AG20443 (cell line): ENCODE results near the gene MS4A6E.
"Not testable (repeated sequence)": the region's sequence is repeated elsewhere in the genome, so short reads cannot be mapped to it uniquely, and the experiment has no call there.

ENCODE experiments used
- DNase-seq: peaks from one replicate; pipeline ENCODE4 v3.0.0; 2012; ENCODE audit warnings: low spot score, mixed read lengths

MS4A6E gene

GRCh38 chr11:60336767-60337391 is 9.8 kb downstream of the MS4A6E start:
- no peak for DNase-seq

- no peak for DNase-seq
Measured at GRCh38 chr11:60338053-60338452, 11.0 kb downstream of the MS4A6E start.

GRCh38 chr11:60339356-60339755 is 12.3 kb downstream of the MS4A6E start:
- no peak for DNase-seq

GRCh38 chr11:60343094-60343704 is 16.1 kb downstream of the MS4A6E start:
- DNase-seq: no peak

GRCh38 chr11:60344146-60344545 is 17.1 kb downstream of the MS4A6E start:
- no peak for DNase-seq

GRCh38 chr11:60345489-60345888 is 18.4 kb downstream of the MS4A6E start:
- no peak for DNase-seq

GRCh38 chr11:60347084-60347797 is 20.2 kb downstream of the MS4A6E start:
- DNase-seq: no peak

- DNase-seq: no peak
Measured at GRCh38 chr11:60348116-60348515, 21.1 kb downstream of the MS4A6E start.

- DNase-seq: no peak
Measured at GRCh38 chr11:60349990-60350389, 22.9 kb downstream of the MS4A6E start.

GRCh38 chr11:60357771-60358170 is 30.7 kb downstream of the MS4A6E start:
- no peak for DNase-seq

- no peak for DNase-seq
Measured at GRCh38 chr11:60360621-60361020, 33.6 kb downstream of the MS4A6E start.

GRCh38 chr11:60362241-60362640 is 35.2 kb downstream of the MS4A6E start:
- no peak for DNase-seq

- peak; percentile 67 for DNase-seq
Measured at GRCh38 chr11:60363542-60364470, 36.8 kb downstream of the MS4A6E start.

- DNase-seq: not testable (repeated sequence)
Measured at GRCh38 chr11:60366262-60366904, 39.3 kb downstream of the MS4A6E start.

- no peak for DNase-seq
Measured at GRCh38 chr11:60367009-60367408, 40.0 kb downstream of the MS4A6E start.

GRCh38 chr11:60367896-60368295 is 40.8 kb downstream of the MS4A6E start:
- DNase-seq: no peak

- no peak for DNase-seq
Measured at GRCh38 chr11:60370252-60370810, 43.3 kb downstream of the MS4A6E start.

- DNase-seq: no peak
Measured at GRCh38 chr11:60370811-60371298, 43.8 kb downstream of the MS4A6E start.

- DNase-seq: no peak
Measured at GRCh38 chr11:60371386-60371785, 44.3 kb downstream of the MS4A6E start.

GRCh38 chr11:60371854-60372253 is 44.8 kb downstream of the MS4A6E start:
- no peak for DNase-seq

- DNase-seq: no peak
Measured at GRCh38 chr11:60372767-60373166, 45.7 kb downstream of the MS4A6E start.
